Astrocyte of the cerebellum (primary cell): Measurements from ENCODE around the gene UBE4A.

Experiments used
- DNase-seq: peaks from one replicate; pipeline ENCODE4 v3.0.0-alpha.2; 2011; ENCODE audit warnings: low read depth
- H3K4me3 ChIP-seq: 2 replicates; pipeline ENCODE4 v1.5.1; 2011; ENCODE audit warnings: mild to moderate bottlenecking, low read depth, low read length, moderate library complexity
- CTCF ChIP-seq: IDR thresholded peaks from 2 replicates; pipeline ENCODE4 v1.5.1; 2012; ENCODE audit warnings: low read length, low read depth, moderate library complexity, mild to moderate bottlenecking; ENCODE audit errors: missing control alignments
- in situ Hi-C: cut with HindIII; loops from 2 replicates; pipeline ENCODE4 v1.10.0; 2017; ENCODE audit warnings: low sequenced_read_pairs

The UBE4A gene

GRCh38 chr11:118359295-118359958, at the start of gene UBE4A:
Gene UBE4A, plus strand, starts transcription at chr11:118359600. Its CDS starts 5,481 bp downstream, at chr11:118365081.
- in situ Hi-C loops = no loop called here
- peak within 1 kb of the TSS; percentile 88 for H3K4me3 ChIP-seq
- TF ChIP-seq CTCF = no peak
- peak; percentile 85 for DNase-seq

GRCh38 chr11:118310271-118310670, 49.1 kb upstream of the UBE4A start:
- H3K4me3 ChIP-seq = no peak overlapping the region
- no peak for DNase-seq
- in situ Hi-C loops = no loop called here
- no peak for TF ChIP-seq CTCF

- no peak for DNase-seq
- TF ChIP-seq CTCF = no peak
- in situ Hi-C loops = no loop called here
- no peak overlapping the region for H3K4me3 ChIP-seq
Observed at GRCh38 chr11:118310781-118311485, 48.5 kb upstream of the UBE4A start.

- TF ChIP-seq CTCF = no peak
- DNase-seq = no peak
- no peak overlapping the region for H3K4me3 ChIP-seq
- in situ Hi-C loops = no loop called here
Observed at GRCh38 chr11:118311518-118311917, 47.9 kb upstream of the UBE4A start.

GRCh38 chr11:118312328-118312727, 47.1 kb upstream of the UBE4A start:
- no peak for DNase-seq
- in situ Hi-C loops = no loop called here
- no peak for TF ChIP-seq CTCF
- H3K4me3 ChIP-seq = no peak overlapping the region

- no peak overlapping the region for H3K4me3 ChIP-seq
- in situ Hi-C loops = no loop called here
- no peak for TF ChIP-seq CTCF
- DNase-seq = no peak
Observed at GRCh38 chr11:118313242-118313641, 46.2 kb upstream of the UBE4A start.
